Measurements from ENCODE around the gene RHOA.
A peak's percentile ranks its signal among the peaks of the same experiment; 100 is the strongest.
"Not testable (repeated sequence)": the region's sequence is repeated elsewhere in the genome, so short reads cannot be mapped to it uniquely, and the experiment has no call there.

Gene RHOA

GRCh38 chr3:49403891-49404290 is 7.9 kb downstream of the RHOA start:
- Mint-ChIP-seq H3K27me3 (no peaks in the 10 kb centered on the region), H3K36me3 (peaks cover 32% of the 10 kb centered on the region), H3K4me1 (peaks cover 36% of the 10 kb centered on the region), H3K27ac (no peak overlapping the region), H3K4me3 (no peak overlapping the region), H3K9me3 (no peaks in the 10 kb centered on the region)
- CTCF ChIA-PET: no interaction called here
- DNase-seq: no peak

- H3K27me3 Mint-ChIP-seq: no peaks in the 10 kb centered on the region
- CTCF ChIA-PET: no interaction called here
- no peak overlapping the region for H3K27ac Mint-ChIP-seq
- H3K4me3 Mint-ChIP-seq: no peak overlapping the region
- H3K36me3 Mint-ChIP-seq: peaks cover 32% of the 10 kb centered on the region
- peaks cover 30% of the 10 kb centered on the region for H3K4me1 Mint-ChIP-seq
- H3K9me3 Mint-ChIP-seq: no peaks in the 10 kb centered on the region
- no peak for DNase-seq
Observed at GRCh38 chr3:49401766-49402165, 10.0 kb downstream of the RHOA start.

DNA sequence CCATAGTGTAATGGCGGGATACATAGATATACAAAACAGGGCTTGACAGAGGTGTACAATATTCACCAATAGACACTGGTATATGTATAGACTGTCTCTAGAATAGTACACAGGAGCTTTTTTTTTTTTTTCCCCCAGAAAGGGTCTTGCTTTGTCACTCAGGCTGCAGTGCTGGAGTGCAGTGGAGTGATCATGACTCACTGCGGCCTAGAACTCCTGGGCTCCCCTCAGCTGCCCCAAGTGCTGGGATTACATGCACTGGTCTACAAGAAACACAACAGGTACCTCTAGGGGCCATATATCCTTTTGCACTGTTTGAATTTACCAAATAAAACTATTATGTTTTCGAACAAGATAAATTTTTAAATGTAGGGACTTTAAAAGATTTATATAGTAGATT is 12.3 kb downstream of the RHOA start:
- CTCF ChIA-PET: interaction anchor here (1.4 kb wide), 1 partner anchor 17 kb away, joined by 4 read pairs; no protein-coding TSS in a partner anchor
- Mint-ChIP-seq H3K27me3 (no peaks in the 10 kb centered on the region), H3K9me3 (no peaks in the 10 kb centered on the region), H3K4me1 (peaks cover 27% of the 10 kb centered on the region), H3K27ac (no peak overlapping the region), H3K4me3 (no peak overlapping the region), H3K36me3 (peaks cover 37% of the 10 kb centered on the region)
- DNase-seq: no peak

- Mint-ChIP-seq H3K9me3 (no peaks in the 10 kb centered on the region), H3K27ac (no peak overlapping the region), H3K36me3 (peaks cover 41% of the 10 kb centered on the region), H3K4me1 (peaks cover 37% of the 10 kb centered on the region), H3K27me3 (no peaks in the 10 kb centered on the region), H3K4me3 (no peak overlapping the region)
- CTCF ChIA-PET: no interaction called here
- DNase-seq: no peak
Observed at GRCh38 chr3:49397470-49397869, 14.3 kb downstream of the RHOA start.

GRCh38 chr3:49391310-49391709 is 20.5 kb downstream of the RHOA start:
- peaks cover 34% of the 10 kb centered on the region for H3K36me3 Mint-ChIP-seq
- not testable (repeated sequence) for H3K9me3 Mint-ChIP-seq, H3K4me3 Mint-ChIP-seq

GRCh38 chr3:49389297-49389696 is 22.5 kb downstream of the RHOA start:
- Mint-ChIP-seq H3K9me3 (no peaks in the 10 kb centered on the region), H3K4me1 (peaks cover 29% of the 10 kb centered on the region), H3K36me3 (peaks cover 20% of the 10 kb centered on the region), H3K27me3 (no peaks in the 10 kb centered on the region), H3K27ac (no peak overlapping the region), H3K4me3 (no peak overlapping the region)
- CTCF ChIA-PET: no interaction called here
- DNase-seq: no peak

More at GRCh38 chr3:49391310-49391709, 20.5 kb downstream of the RHOA start:
- H3K27me3 Mint-ChIP-seq, H3K27ac Mint-ChIP-seq, DNase-seq: not testable (repeated sequence)
- H3K4me1 Mint-ChIP-seq: peaks cover 35% of the 10 kb centered on the region
- CTCF ChIA-PET: interaction anchor here (0.6 to 1.2 kb wide), 3 partner anchors 9 to 20 kb away, joined by 3 to 6 read pairs (median 3); no protein-coding TSS in a partner anchor

DNA sequence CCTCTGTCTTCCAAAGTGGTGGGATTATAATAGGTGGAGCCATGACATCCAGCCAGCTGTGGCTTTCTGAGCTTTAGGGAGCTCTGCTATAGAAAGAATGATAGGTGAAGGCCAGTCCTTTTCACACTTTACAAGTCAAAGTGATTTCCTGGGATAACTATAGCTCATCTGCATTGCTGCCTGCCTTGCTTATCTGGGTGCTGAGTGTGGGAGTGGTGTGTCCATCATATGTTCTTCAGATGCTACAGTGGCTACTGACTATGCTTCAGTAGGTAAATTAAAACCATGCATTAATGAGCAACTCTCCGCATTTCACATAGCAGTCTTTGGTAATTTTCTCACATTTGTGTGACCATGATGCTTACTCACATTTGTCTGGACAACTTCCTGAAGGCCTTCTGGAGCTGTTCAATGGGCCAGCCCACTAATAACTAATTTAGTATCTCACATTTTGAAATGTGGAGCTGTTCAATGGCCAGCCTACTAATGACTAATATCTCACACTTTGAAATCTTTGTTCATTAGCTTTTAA is 23.4 kb downstream of the RHOA start:
- no peak overlapping the region for H3K4me3 Mint-ChIP-seq
- peaks cover 28% of the 10 kb centered on the region for H3K4me1 Mint-ChIP-seq
- DNase-seq: no peak
- H3K27ac Mint-ChIP-seq: no peak overlapping the region
- no peaks in the 10 kb centered on the region for H3K9me3 Mint-ChIP-seq
- H3K27me3 Mint-ChIP-seq: no peaks in the 10 kb centered on the region
- CTCF ChIA-PET: interaction anchor here (0.6 kb wide), 1 partner anchor 219 kb away, joined by 3 read pairs; no protein-coding TSS in a partner anchor
- H3K36me3 Mint-ChIP-seq: peaks cover 23% of the 10 kb centered on the region

DNA sequence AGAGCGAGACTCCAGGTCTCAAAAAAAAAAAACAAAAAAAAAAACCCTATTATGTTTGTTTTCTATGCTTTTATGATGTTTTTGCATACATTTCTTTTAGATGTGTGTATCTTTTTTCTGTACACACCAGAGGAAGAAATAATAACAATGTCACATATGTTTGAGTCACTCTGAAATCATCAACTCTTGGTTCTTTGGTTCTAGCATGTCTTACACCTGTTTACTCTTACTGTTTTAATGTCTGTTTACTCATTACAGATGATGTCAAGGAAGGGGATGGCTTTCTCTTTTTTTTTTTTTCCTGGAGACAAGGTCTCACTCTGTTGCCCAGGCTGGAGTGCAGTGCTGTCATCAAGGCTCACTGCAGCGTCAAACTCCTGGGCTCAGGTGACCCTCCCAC is 24.1 kb downstream of the RHOA start:
- CTCF ChIA-PET: interaction anchor here (0.6 kb wide), 1 partner anchor 218 kb away, joined by 3 read pairs; no protein-coding TSS in a partner anchor
- Mint-ChIP-seq H3K4me1 (peaks cover 25% of the 10 kb centered on the region), H3K4me3 (no peak overlapping the region), H3K27ac (no peak overlapping the region), H3K9me3 (no peaks in the 10 kb centered on the region), H3K27me3 (no peaks in the 10 kb centered on the region), H3K36me3 (peaks cover 21% of the 10 kb centered on the region)
- no peak for DNase-seq

- no peak overlapping the region for H3K27ac Mint-ChIP-seq
- no peak overlapping the region for H3K4me3 Mint-ChIP-seq
- DNase-seq: no peak
- no peaks in the 10 kb centered on the region for H3K9me3 Mint-ChIP-seq
- peaks cover 23% of the 10 kb centered on the region for H3K4me1 Mint-ChIP-seq
- CTCF ChIA-PET: no interaction called here
- H3K27me3 Mint-ChIP-seq: no peaks in the 10 kb centered on the region
- H3K36me3 Mint-ChIP-seq: peaks cover 19% of the 10 kb centered on the region
Observed at GRCh38 chr3:49386056-49386756, 25.6 kb downstream of the RHOA start.

- no peaks in the 10 kb centered on the region for H3K27me3 Mint-ChIP-seq
- H3K4me1 Mint-ChIP-seq: peaks cover 23% of the 10 kb centered on the region
- no peak for DNase-seq
- H3K36me3 Mint-ChIP-seq: peaks cover 19% of the 10 kb centered on the region
- H3K27ac Mint-ChIP-seq: no peak overlapping the region
- no peak overlapping the region for H3K4me3 Mint-ChIP-seq
- H3K9me3 Mint-ChIP-seq: no peaks in the 10 kb centered on the region
- CTCF ChIA-PET: no interaction called here
Observed at GRCh38 chr3:49385617-49386016, 26.2 kb downstream of the RHOA start.

GRCh38 chr3:49383387-49383786 is 28.4 kb downstream of the RHOA start:
- H3K27ac Mint-ChIP-seq: peak overlapping the region; percentile 20
- H3K4me3 Mint-ChIP-seq: no peak overlapping the region
- H3K9me3 Mint-ChIP-seq: peaks cover 2% of the 10 kb centered on the region
- no peaks in the 10 kb centered on the region for H3K27me3 Mint-ChIP-seq
- no peak for DNase-seq
- CTCF ChIA-PET: no interaction called here
- peaks cover 24% of the 10 kb centered on the region for H3K4me1 Mint-ChIP-seq
- peaks cover 27% of the 10 kb centered on the region for H3K36me3 Mint-ChIP-seq

DNA sequence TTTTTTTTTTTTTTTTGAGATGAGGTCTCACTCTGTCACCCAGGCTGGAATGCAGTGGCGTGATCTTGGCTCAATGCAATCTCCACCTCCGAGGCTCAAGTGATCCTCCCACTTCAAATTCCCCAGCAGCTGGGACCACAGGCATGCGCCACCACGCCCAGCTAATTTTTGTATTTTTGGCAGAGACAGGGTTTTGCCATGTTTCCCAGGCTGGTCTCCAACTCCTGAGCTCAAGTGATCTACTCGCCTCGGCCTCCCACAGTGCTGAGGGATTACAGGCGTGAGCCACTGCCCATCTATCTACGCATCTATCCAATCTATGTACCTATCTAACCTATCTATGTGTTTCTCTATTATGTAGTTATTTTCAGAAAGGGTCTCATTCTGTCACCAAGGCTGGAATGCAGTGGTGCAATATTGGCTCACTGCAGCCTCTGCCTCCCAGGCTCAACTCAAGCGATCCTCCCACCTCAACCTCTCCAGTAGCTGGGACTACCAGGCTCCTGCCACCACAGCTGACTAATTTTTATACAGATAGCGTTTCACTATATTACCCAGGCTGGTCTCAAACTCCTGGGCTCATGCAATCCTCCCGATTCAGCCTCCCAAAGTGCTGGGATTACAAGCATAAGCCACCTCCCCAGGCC is 33.4 kb downstream of the RHOA start:
- H3K4me3 Mint-ChIP-seq: no peak overlapping the region
- DNase-seq: no peak
- CTCF ChIA-PET: interaction anchor here (0.8 kb wide), 1 partner anchor 38 kb away, joined by 3 read pairs; the partner anchor contains the start of gene USP4

DNA sequence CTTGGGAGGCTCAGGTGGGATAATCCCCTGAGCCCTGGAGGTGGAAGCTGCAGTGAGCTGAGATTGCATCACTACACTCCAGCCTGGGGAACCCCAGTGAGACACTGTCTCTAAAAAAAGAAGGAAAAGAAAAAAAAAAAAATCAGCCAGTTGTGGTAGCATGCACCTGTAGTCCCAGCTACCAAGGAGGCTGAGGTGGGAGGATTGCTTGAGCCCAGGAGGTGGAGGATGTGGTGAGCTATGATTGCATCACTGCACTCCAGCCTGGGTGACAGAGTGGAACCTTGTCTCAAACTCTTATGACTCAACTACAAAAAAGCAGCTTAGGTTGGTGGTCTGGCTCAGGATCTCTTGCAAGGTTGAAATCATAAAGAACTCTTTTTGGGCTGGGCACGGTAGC is 34.3 kb downstream of the RHOA start:
- Mint-ChIP-seq H3K27me3 (no peaks in the 10 kb centered on the region), H3K4me1 (peaks cover 25% of the 10 kb centered on the region), H3K36me3 (peaks cover 44% of the 10 kb centered on the region), H3K4me3 (no peak overlapping the region), H3K9me3 (peaks cover 3% of the 10 kb centered on the region), H3K27ac (peak overlapping the region; percentile 71)
- CTCF ChIA-PET: interaction anchor here (0.8 kb wide), 1 partner anchor 37 kb away, joined by 3 read pairs; the partner anchor contains the start of gene USP4
- DNase-seq: peak; percentile 58

More for the DNA sequence above, 33.4 kb downstream of the RHOA start:
- no peak overlapping the region for H3K27ac Mint-ChIP-seq
- peaks cover 26% of the 10 kb centered on the region for H3K4me1 Mint-ChIP-seq
- H3K36me3 Mint-ChIP-seq: peaks cover 37% of the 10 kb centered on the region
- no peaks in the 10 kb centered on the region for H3K27me3 Mint-ChIP-seq
- peaks cover 3% of the 10 kb centered on the region for H3K9me3 Mint-ChIP-seq

GRCh38 chr3:49371946-49372345 is 39.8 kb downstream of the RHOA start:
- no peak for DNase-seq
- no peaks in the 10 kb centered on the region for H3K9me3 Mint-ChIP-seq
- no peaks in the 10 kb centered on the region for H3K27me3 Mint-ChIP-seq
- H3K36me3 Mint-ChIP-seq: peaks cover 53% of the 10 kb centered on the region
- CTCF ChIA-PET: interaction anchor here (0.7 kb wide), 1 partner anchor 73 kb away, joined by 3 read pairs; no protein-coding TSS in a partner anchor
- H3K4me3 Mint-ChIP-seq: no peak overlapping the region
- no peak overlapping the region for H3K27ac Mint-ChIP-seq
- peaks cover 10% of the 10 kb centered on the region for H3K4me1 Mint-ChIP-seq
